Chondrocyte (in vitro differentiated cells): Measurements from ENCODE around the gene MRPS14. TPM values are rescaled to one million over a fixed set of nuclear protein-coding genes. Genes with fewer than 3 reads are reported as not detected.

Experiments used
- DNase-seq: peaks from one replicate; pipeline ENCODE4 v3.0.0; 2021; ENCODE audit warnings: mixed read lengths, low spot score
- H3K27ac Mint-ChIP-seq: one replicate; pipeline ENCODE4 v1.8.0; 2021; ENCODE audit warnings: mild to moderate bottlenecking, moderate library complexity, mixed read lengths; ENCODE audit not compliant: unreplicated experiment
- H3K27me3 Mint-ChIP-seq: 2 replicates; pipeline ENCODE4 v1.8.0; 2021; ENCODE audit warnings: low read depth, mixed read lengths
- H3K36me3 Mint-ChIP-seq: 2 replicates; pipeline ENCODE4 v1.8.0; 2021; ENCODE audit warnings: low read depth, mixed read lengths
- H3K4me1 Mint-ChIP-seq: 2 replicates; pipeline ENCODE4 v1.8.0; 2021; ENCODE audit warnings: low read depth, mild to moderate bottlenecking, mixed read lengths
- H3K4me3 Mint-ChIP-seq: one replicate; pipeline ENCODE4 v1.8.0; 2021; ENCODE audit warnings: mild to moderate bottlenecking, moderate library complexity, mixed read lengths; ENCODE audit not compliant: unreplicated experiment
- H3K9me3 Mint-ChIP-seq: 2 replicates; pipeline ENCODE4 v1.8.0; 2021; ENCODE audit warnings: low read depth, mixed read lengths
- CTCF ChIP-seq: fragments of 200-600 bp; sonication (generic); IDR thresholded peaks from 2 replicates; pipeline ENCODE4 v1.5.0; 2021; ENCODE audit warnings: antibody characterized with exemption, mild to moderate bottlenecking, moderate library complexity
- long read RNA-seq: library from polyadenylated mRNA; stranded (forward); transcript quantifications from one replicate; pipeline ENCODE4 v2.0.0, GENCODE V29; 2021
- total RNA-seq: library from RNA; stranded (reverse); gene quantifications from 3 replicates; pipeline ENCODE4 v1.2.1, GENCODE V29; 2021

MRPS14 gene
- total RNA-seq = 20.4 to 34.2 TPM (median 22.1 TPM) in 3 replicates
- long read RNA-seq, transcript MRPS14-202 (3 exons, 2,115 nt) = major isoform, 35 of 42 reads
- long read RNA-seq, partial matches to known transcripts = 1 of 42 reads
- long read RNA-seq, other reads (novel, unspliced or antisense) = 4 of 42 reads

- TF ChIP-seq CTCF = no peak
- H3K9me3 Mint-ChIP-seq = peaks cover 5% of the 10 kb centered on the region
- H3K4me3 Mint-ChIP-seq = peak within 1 kb of the TSS; percentile 84
- no peaks in the 10 kb centered on the region for H3K36me3 Mint-ChIP-seq
- H3K27me3 Mint-ChIP-seq = no peaks in the 10 kb centered on the region
- peaks cover 24% of the 10 kb centered on the region for H3K4me1 Mint-ChIP-seq
- peak; percentile 98 for DNase-seq
- peak within 1 kb of the TSS; percentile 94 for H3K27ac Mint-ChIP-seq
Observed at GRCh38 chr1:175023043-175023921, at the start of gene MRPS14. Gene MRPS14 (minus strand): TSS chr1:175023425. CDS start chr1:175023408, 17 bp downstream.

- Mint-ChIP-seq H3K4me1 (peaks cover 27% of the 10 kb centered on the region), H3K27ac (peak overlapping the region; percentile 81), H3K9me3 (no peaks in the 10 kb centered on the region), H3K36me3 (no peaks in the 10 kb centered on the region), H3K4me3 (peak overlapping the region; percentile 51), H3K27me3 (no peaks in the 10 kb centered on the region)
- no peak for TF ChIP-seq CTCF
- DNase-seq = no peak
Observed at GRCh38 chr1:175072099-175072951, 49.1 kb upstream of the MRPS14 start.

- Mint-ChIP-seq H3K27ac (no peak overlapping the region), H3K4me3 (no peak overlapping the region)
Observed at GRCh38 chr1:175071276-175071943, 48.2 kb upstream of the MRPS14 start.

GRCh38 chr1:175070818-175071217 is 47.6 kb upstream of the MRPS14 start:
- Mint-ChIP-seq H3K27me3 (peaks cover 6% of the 10 kb centered on the region), H3K4me3 (no peak overlapping the region), H3K36me3 (no peaks in the 10 kb centered on the region), H3K9me3 (no peaks in the 10 kb centered on the region), H3K4me1 (peaks cover 26% of the 10 kb centered on the region), H3K27ac (no peak overlapping the region)
- DNase-seq = no peak
- TF ChIP-seq CTCF = no peak

More at GRCh38 chr1:175071276-175071943, 48.2 kb upstream of the MRPS14 start:
- Mint-ChIP-seq H3K4me1 (peaks cover 27% of the 10 kb centered on the region), H3K9me3 (no peaks in the 10 kb centered on the region), H3K36me3 (no peaks in the 10 kb centered on the region), H3K27me3 (peaks cover 3% of the 10 kb centered on the region)
- no peak for DNase-seq
- TF ChIP-seq CTCF = no peak
